Loucy (cell line): ENCODE measurements around the gene SYNPO2L.

Experiments used
- H2AFZ ChIP-seq: fragments of 200-600 bp; sonication (generic); 2 replicates; pipeline ENCODE4 v1.6.0; 2016; ENCODE audit warnings: antibody characterized with exemption, mild to moderate bottlenecking, low read length, moderate library complexity
- H3F3A ChIP-seq: fragments of 200-600 bp; 2 replicates; pipeline ENCODE4 v1.6.0; 2016; ENCODE audit warnings: antibody characterized with exemption, low read depth, mild to moderate bottlenecking
- H3K27me3 ChIP-seq: fragments of 200-600 bp; sonication (generic); 2 replicates; pipeline ENCODE4 v1.6.1; 2014; ENCODE audit warnings: low read length, mild to moderate bottlenecking; ENCODE audit not compliant: insufficient read depth, poor library complexity, severe bottlenecking
- H3K36me3 ChIP-seq: fragments of 200-600 bp; sonication (generic); 2 replicates; pipeline ENCODE4 v1.6.1; 2016; ENCODE audit warnings: low read length; ENCODE audit not compliant: insufficient read depth
- H3K4me1 ChIP-seq: fragments of 200-600 bp; sonication (generic); 2 replicates; pipeline ENCODE4 v1.5.1; 2014; ENCODE audit warnings: low read length, mild to moderate bottlenecking; ENCODE audit not compliant: insufficient read depth, poor library complexity, severe bottlenecking
- H3K4me2 ChIP-seq: fragments of 200-600 bp; sonication (generic); 2 replicates; pipeline ENCODE4 v1.6.0; 2014; ENCODE audit warnings: antibody characterized with exemption, low read length, low read depth, mild to moderate bottlenecking; ENCODE audit not compliant: poor library complexity, severe bottlenecking
- H3K4me3 ChIP-seq: fragments of 200-600 bp; sonication (generic); 2 replicates; pipeline ENCODE4 v1.5.1; 2014; ENCODE audit warnings: low read length, mild to moderate bottlenecking, mixed read lengths; ENCODE audit not compliant: poor library complexity, severe bottlenecking
- H3K79me2 ChIP-seq: fragments of 200-600 bp; sonication (generic); 2 replicates; pipeline ENCODE4 v1.6.1; 2014; ENCODE audit warnings: low read length; ENCODE audit not compliant: insufficient read depth
- H3K9ac ChIP-seq: fragments of 200-600 bp; sonication (generic); 2 replicates; pipeline ENCODE4 v1.6.0; 2014; ENCODE audit warnings: mild to moderate bottlenecking, low read depth, low read length, moderate library complexity; ENCODE audit not compliant: poor library complexity, severe bottlenecking
- H3K9me2 ChIP-seq: fragments of 200-600 bp; sonication (generic); replicated peaks from 2 replicates; pipeline ENCODE4 v1.6.1; 2016; ENCODE audit warnings: low read depth, low read length, mixed read lengths
- H3K9me3 ChIP-seq: fragments of 200-600 bp; sonication (generic); 2 replicates; pipeline ENCODE4 v1.6.1; 2014; ENCODE audit warnings: mild to moderate bottlenecking, antibody characterized with exemption, low read length, low read depth; ENCODE audit not compliant: insufficient read depth
- H4K20me1 ChIP-seq: fragments of 200-600 bp; sonication (generic); 2 replicates; pipeline ENCODE4 v1.6.0; 2014; ENCODE audit warnings: antibody characterized with exemption, low read length, mild to moderate bottlenecking; ENCODE audit not compliant: insufficient read depth, poor library complexity, severe bottlenecking
- EZH2phosphoT487 ChIP-seq: fragments of 200-600 bp; IDR thresholded peaks from 2 replicates; pipeline ENCODE4 v1.6.1; 2018; ENCODE audit warnings: antibody characterized with exemption, mild to moderate bottlenecking, moderate library complexity, borderline replicate concordance
- TF ChIP-seq, protein P1 (sequence below): fragments of 200-600 bp; sonication (generic); conservative IDR thresholded peaks from 2 replicates; pipeline ENCODE4 v1.5.1; 2014; ENCODE audit warnings: mild to moderate bottlenecking, antibody characterized with exemption, low read length

Gene SYNPO2L

DNA sequence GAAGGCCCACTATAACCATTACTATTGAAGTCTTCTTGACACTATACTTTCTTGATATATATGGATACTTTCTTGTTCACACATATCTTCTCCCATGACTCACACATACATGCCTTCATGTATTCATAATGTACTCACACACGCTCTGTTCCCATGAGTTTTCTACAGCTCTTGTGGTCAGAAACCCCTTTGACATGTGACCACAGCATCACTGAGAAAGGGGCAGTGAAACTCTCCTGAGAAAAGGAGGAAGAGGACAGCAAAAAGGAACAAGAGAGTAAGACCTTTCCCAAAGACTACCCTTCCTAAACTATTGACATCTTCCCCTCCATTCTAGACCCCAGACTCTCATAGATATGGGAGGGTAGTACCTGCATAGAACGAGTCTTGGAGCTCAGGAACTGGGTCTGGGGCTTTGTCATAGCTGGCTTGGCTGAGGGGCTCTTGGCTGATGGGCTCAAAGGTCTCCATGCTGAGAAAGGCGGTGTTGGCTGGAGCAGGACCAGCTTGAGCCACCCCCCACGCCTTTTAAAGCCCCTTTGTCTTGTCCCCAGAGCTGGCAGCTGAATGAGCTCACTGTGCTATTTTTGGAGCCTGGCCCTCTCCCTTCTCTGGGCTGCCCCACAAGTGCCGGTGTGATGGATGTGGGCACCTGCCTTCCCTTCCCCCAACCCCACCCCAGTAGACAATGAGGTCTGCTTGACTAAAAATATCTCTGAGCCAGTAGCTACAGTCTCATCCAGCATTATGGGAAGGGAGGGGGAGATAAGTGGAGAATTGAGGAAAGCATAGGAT lies 5.1 kb downstream of the SYNPO2L start:
- Histone ChIP-seq H3K4me2 (peak overlapping the region; percentile 14), H3K36me3 (no peaks in the 10 kb centered on the region), H3F3A (no peaks in the 10 kb centered on the region), H3K27me3 (no peaks in the 10 kb centered on the region), H2AFZ (no peak overlapping the region), H3K4me3 (peak overlapping the region; percentile 35), H3K79me2 (no peaks in the 10 kb centered on the region; the same call in 1 of the 2 replicates), H3K4me1 (peaks cover 30% of the 10 kb centered on the region), H4K20me1 (no peaks in the 10 kb centered on the region), H3K9me2 (no peaks in the 10 kb centered on the region), H3K9ac (peak overlapping the region; percentile 21), H3K9me3 (no peaks in the 10 kb centered on the region)
- TF ChIP-seq EZH2phosphoT487, result no peak
- TF ChIP-seq, protein P1, sequence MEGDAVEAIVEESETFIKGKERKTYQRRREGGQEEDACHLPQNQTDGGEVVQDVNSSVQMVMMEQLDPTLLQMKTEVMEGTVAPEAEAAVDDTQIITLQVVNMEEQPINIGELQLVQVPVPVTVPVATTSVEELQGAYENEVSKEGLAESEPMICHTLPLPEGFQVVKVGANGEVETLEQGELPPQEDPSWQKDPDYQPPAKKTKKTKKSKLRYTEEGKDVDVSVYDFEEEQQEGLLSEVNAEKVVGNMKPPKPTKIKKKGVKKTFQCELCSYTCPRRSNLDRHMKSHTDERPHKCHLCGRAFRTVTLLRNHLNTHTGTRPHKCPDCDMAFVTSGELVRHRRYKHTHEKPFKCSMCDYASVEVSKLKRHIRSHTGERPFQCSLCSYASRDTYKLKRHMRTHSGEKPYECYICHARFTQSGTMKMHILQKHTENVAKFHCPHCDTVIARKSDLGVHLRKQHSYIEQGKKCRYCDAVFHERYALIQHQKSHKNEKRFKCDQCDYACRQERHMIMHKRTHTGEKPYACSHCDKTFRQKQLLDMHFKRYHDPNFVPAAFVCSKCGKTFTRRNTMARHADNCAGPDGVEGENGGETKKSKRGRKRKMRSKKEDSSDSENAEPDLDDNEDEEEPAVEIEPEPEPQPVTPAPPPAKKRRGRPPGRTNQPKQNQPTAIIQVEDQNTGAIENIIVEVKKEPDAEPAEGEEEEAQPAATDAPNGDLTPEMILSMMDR, result no peak

DNA sequence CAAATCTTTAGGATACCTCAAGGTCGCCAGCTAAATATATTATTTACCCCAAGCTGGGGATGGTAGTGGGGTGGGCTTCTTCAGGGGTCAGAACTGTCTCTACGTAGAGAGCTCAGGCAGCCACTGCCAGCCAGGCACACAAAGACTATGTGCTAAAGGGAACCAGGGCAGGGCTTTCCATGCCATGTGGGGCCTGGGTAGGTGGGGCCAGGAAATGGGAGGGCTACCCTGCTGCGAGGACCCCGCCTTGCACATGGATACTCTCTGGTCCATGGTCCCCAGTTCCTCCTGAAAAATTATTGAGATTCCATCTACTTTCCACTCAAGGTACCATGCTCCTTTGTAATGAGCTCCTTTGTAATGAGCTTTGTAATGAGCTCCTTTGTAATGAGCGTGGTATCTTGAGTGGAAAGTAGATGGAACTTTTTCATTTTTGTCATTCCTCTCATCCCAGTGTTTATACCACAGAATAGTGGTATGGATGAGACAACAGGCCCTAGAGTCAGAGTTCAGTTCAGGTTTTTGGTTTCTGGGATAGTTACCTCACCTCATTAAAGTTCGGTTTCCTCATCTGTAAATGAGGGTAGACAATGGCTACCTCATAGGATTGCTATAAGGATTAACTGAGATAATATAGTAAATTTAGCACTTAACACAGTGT lies 5.8 kb downstream of the SYNPO2L start:
- no peaks in the 10 kb centered on the region for H3K9me3 ChIP-seq
- H3K79me2 ChIP-seq, result no peaks in the 10 kb centered on the region; the same call in 1 of the 2 replicates
- no peaks in the 10 kb centered on the region for H4K20me1 ChIP-seq
- H2AFZ ChIP-seq, result no peak overlapping the region
- no peak overlapping the region for H3K4me3 ChIP-seq
- H3K4me1 ChIP-seq, result peaks cover 24% of the 10 kb centered on the region
- H3K4me2 ChIP-seq, result no peak overlapping the region
- no peaks in the 10 kb centered on the region for H3K9me2 ChIP-seq
- no peaks in the 10 kb centered on the region for H3F3A ChIP-seq
- no peaks in the 10 kb centered on the region for H3K27me3 ChIP-seq
- H3K36me3 ChIP-seq, result no peaks in the 10 kb centered on the region
- H3K9ac ChIP-seq, result no peak overlapping the region
- TF ChIP-seq, protein P1, result no peak
- TF ChIP-seq EZH2phosphoT487, result no peak

DNA sequence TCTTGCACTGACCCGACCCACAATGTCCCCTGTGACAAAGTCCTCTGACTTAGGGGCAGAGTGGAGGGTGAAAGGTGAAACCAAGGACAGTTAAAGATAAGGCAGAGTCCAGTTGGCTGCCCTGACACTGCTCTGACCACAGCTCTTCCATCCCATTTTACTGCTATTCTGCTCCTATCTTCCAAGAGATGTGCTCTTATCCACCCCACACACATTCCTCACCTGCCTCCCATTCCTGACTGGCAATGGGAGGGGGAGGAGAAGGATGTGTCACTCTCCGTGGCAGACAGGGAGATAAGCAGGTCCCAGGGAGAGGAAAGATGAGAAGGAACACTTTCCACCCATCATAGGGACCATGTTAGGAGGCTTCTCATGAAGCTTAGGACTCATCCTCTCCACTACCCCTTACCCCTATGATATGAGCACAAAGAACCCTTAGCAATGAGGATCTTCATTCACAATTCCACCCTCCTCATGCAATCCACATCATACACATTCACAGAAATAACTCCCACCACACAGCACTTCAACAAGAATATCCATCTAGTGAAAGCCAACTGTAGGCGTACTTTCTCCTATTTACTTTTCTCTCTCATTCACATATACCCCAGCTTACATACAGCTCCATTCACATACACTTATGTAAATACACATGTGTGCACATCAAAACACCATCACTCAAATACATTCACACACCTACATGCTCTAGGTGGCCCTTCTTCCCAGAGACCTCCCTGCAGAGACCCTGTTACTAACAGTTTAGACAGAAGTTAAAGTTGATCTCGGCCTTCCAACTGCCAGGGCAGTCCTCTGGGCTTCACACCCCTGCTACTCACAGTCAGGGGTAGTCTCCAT lies 6.6 kb downstream of the SYNPO2L start:
- H3K4me3 ChIP-seq, result no peak overlapping the region
- no peaks in the 10 kb centered on the region for H3F3A ChIP-seq
- H4K20me1 ChIP-seq, result no peaks in the 10 kb centered on the region
- H3K4me2 ChIP-seq, result no peak overlapping the region
- no peaks in the 10 kb centered on the region for H3K9me3 ChIP-seq
- no peaks in the 10 kb centered on the region for H3K27me3 ChIP-seq
- TF ChIP-seq, protein P1, result no peak
- no peak for TF ChIP-seq EZH2phosphoT487
- no peak overlapping the region for H3K9ac ChIP-seq
- peaks cover 20% of the 10 kb centered on the region for H3K4me1 ChIP-seq
- no peaks in the 10 kb centered on the region for H3K36me3 ChIP-seq
- H2AFZ ChIP-seq, result no peak overlapping the region
- no peaks in the 10 kb centered on the region for H3K9me2 ChIP-seq
- no peaks in the 10 kb centered on the region; the same call in 1 of the 2 replicates for H3K79me2 ChIP-seq
